Inferior parietal cortex (tissue), 1 donor: Measurements from ENCODE around the gene PNPLA2.

Experiments
- DNase-seq: peaks from one replicate; pipeline ENCODE4 v3.0.0-alpha.2; 2016; ENCODE audit errors: extremely low spot score

PNPLA2 gene

GRCh38 chr11:858762-859339 is 40.1 kb downstream of the PNPLA2 start:
- no peak for DNase-seq

DNA sequence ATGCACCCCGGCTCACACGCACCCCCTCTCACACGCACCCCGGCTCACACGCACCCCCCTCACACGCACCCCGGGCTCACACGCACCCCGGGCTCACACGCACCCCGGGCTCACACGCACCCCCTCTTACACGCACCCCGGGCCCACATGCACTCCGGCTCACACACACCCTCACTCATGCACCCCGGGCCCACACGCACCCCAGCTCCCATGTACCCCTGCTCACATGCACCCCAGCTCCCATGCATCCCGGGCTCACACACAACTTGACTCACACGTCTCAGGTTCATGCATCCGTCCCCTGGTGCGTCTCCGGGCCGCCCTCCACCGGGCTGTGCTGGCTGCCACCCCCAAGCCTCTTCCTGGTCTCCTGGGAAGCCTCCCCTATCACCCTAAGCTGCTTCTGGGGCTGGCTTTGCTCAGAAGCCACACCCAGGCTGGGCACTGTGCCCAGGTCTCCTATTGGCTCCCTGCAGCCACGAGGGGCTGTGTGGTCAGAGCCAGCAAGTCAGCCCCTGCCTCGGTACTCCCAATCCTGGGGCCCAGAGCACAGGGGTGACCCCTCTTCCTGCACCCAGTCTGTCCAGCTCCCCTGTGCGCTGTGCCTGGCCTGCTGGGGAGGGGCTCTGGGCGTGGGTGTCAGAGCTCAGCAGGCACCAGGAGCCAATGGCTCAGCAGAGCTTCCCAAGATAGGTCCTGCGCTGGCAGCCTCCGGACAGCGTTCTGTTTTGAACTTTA is 40.8 kb downstream of the PNPLA2 start:
- DNase-seq: peak; percentile 73

DNA sequence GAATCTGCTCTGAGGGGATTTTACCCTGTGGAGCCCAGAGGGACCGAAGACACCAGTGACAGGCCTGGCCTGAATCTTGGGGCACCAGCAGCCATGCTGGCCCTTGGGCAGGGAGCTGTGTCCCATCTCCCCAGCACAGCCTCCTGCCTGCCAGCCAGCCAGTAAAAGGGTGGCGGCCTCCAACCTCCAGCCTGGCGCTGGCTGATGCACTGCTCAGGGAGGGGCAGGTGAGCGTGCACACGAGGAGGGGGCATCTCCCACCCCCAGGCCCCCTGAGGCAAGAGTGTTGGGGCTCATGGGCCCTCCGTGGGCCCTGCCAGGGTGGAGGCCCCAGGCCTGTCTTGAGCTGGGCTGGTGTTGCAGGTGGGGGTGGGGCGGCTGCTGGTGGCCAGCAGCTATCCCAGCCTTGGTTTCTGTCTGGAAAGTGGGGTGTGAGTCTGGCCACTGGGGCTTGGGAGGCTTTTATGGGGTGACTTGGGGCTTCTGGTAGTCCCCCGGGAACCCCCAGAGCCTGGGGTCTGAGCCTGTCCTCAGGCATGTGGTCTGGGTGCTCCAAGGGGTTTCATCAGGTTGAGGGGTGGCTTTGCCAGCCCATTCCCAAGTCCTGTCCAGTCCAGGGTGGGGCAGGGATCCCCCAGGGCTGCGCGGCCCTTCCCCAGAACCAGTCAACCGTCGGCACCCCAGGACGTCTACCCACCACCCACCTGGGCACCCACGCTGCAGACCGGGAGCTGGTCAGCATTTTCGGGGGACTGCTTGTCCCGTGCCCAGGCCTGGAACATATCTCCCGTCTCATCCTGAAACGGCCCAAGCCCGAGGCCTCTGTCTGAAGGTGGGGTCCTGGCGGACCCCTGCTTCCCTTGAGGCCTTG is 41.8 kb downstream of the PNPLA2 start:
- DNase-seq: no peak

DNA sequence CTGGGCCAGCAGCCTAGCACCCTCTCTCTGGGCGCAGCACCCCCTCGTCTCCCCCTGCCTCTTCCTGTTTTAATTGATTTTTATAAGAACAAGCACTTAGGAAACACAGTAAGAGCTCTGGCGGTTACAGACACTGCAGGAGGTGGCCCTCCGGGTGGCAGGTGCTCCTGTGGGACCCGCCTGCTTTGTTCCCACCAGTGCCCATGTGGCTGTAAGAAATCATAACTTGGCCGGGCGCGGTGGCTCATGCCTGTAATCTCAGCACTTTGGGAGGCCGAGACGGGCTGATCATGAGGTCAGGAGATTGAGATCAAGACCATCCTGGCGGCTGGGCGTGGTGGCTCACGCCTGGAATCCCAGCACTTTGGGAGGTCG is 42.4 kb downstream of the PNPLA2 start:
- no peak for DNase-seq

GRCh38 chr11:862081-862661 is 43.5 kb downstream of the PNPLA2 start:
- no peak for DNase-seq

DNA sequence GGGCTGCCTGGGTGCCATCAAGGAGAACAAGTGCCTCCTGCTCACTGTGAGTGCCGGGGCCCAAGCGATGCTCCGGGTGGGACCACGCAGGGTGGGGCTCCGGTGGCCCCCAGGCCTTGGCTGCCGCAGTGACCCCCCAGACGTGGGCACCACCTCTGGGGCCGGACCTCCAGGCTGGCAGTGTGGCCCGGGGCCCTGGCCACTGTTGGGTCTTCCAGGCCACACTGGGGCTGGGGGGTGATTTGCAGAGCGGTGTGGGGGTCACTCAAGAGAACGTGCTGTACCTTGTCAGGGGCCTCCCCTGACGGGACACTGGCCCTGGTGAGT is 43.9 kb downstream of the PNPLA2 start:
- DNase-seq: no peak

DNA sequence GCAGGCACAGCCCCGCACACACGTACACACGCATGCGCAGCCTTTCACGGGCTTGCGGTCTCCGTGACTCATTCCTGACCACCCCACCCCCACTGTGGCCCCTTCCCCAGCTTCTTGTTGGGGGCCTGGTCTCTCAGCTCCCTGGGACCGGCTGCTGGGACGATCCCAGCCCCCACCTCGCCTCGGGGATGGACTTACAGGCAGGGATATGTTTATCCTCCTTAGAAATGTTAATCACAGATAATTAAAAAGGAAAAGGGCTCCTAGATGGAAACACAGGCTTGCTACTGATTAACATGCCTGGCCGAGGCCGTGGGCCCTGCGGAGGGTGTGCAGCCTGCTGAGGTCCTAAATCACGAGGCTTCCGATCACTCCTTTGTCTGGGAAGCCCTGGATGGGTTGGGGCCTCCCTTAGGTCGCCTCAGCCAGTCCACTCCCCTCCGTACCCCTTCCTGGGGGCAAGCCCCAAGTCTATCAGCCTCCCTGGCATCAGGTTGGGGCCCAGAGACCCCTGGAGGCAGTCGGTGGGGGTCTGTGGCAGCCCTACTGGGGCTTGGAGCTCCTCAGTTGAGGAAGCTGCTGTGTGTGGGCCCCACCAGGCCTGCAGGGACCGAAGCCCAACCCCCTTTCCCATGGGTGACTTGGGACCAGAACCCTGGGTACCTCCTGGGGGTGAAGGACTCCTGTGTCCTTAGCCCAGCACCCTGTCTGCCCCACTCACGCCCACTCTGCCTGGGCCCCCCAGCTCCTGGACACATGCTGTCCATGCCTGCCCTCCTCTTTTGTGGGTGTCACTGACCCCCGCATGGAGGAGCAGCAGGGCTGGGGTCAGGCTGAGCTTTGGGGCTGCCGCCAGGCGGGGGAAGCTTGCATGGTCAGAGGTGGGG is 44.6 kb downstream of the PNPLA2 start:
- no peak for DNase-seq

DNA sequence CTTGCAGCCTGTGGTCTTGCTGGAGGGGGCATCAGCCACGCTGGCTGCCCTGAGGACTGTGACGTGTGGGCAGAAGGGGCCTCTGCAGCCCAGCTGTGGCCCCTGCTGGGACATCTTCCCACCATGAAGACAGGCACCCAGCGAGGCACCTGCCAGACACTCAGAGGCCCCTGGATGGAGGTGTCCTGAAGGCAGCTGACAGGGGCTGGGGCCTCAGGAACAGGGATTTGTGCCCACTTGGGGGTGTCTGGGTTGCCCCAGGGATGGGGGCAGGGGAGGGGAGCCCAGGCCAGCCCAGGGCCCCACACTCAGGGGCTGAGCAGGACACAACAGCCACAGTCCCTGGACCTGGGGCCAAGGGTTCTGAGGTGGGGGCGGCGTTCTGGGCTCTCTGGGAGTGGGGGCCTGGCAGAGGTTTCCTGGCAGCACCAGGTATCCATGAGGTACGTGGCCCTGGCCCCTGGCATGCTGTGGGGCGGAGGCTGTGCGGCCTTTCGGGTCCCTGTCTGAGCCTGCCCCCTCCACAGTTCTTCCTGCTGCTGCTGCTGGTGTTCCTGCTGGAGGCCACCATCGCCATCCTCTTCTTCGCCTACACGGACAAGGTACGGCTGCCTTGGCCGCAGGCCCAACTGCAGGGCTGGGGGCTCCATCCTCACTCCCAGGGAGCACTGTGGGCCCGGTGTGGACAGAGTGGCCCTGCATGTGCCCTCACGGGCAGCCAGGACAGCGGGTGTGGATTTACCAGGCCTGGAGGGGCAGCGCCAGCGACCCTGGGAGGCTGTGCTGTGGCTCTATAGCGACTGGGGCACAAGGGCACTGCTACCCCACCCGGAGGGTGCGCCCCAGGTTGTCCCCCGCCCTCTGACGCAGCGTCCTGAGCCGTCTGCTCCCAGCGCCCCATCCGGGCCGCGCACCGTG is 45.5 kb downstream of the PNPLA2 start:
- no peak for DNase-seq

GRCh38 chr11:864898-865297 is 46.2 kb downstream of the PNPLA2 start:
- DNase-seq: no peak

- DNase-seq: no peak
Measured at GRCh38 chr11:865462-866430, 47.0 kb downstream of the PNPLA2 start.

GRCh38 chr11:866481-866880 is 47.8 kb downstream of the PNPLA2 start:
- DNase-seq: no peak

GRCh38 chr11:867856-868358 is 49.2 kb downstream of the PNPLA2 start:
- no peak for DNase-seq

DNA sequence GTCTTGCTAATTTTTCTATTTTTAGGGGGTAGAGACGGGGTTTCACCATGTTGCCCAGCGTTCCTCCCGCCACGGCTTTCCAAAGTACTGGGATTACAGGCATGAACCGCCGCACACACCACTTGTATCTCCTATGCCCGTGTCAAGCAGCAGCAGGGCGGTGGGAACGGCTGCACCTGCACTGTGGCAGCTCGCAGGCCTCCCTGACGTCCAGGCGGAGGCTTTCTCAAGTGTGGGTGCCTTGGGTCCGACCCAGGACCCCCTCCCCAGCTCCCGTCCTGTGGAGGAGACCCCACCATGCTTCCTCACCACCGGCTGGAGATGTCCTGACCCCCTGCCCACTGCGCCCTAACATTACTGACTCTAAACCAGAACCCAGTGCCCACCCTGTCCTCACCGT is 49.7 kb downstream of the PNPLA2 start:
- no peak for DNase-seq

GRCh38 chr11:868802-869201 is 50.1 kb downstream of the PNPLA2 start:
- DNase-seq: no peak

DNA sequence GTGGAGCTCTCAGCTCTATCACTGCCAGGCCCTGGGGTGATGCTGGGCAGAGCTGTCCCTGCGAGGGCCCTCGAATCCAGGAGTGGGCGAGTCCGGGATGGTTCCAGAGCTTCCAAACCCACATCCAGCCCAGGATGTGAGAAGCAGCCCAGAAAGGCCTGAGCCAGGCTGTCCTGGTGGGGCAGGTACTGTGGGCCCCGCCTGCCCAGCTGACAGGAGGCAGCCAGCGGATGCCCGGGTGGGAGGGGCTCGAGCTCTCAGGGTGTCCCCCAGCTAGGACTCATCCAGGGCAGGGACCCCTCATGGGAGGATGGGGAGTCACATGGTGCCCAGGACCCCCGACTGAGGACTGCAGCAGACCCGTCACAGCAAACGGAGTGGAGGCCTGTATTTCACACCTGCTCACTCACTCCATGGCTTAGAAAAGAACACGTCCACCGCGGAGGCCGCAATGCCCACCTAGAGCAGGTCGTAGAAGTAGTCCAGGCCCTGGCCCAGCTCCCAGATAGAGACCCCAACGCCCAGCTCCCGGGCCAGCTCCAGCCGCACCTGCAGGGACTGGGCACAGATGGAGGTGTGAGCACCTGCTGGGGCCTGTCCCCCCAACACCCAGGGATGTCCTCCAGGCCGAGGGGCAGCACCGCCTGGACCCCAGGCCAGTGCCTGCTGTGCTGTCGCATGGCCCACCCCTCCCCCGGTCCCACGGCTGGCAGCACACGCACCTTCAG is 50.8 kb downstream of the PNPLA2 start:
- DNase-seq: no peak

- DNase-seq: no peak
Measured at GRCh38 chr11:870127-870413, 51.4 kb downstream of the PNPLA2 start.

- DNase-seq: no peak
Measured at GRCh38 chr11:870418-870817, 51.7 kb downstream of the PNPLA2 start.

GRCh38 chr11:871472-871871 is 52.8 kb downstream of the PNPLA2 start:
- no peak for DNase-seq

DNA sequence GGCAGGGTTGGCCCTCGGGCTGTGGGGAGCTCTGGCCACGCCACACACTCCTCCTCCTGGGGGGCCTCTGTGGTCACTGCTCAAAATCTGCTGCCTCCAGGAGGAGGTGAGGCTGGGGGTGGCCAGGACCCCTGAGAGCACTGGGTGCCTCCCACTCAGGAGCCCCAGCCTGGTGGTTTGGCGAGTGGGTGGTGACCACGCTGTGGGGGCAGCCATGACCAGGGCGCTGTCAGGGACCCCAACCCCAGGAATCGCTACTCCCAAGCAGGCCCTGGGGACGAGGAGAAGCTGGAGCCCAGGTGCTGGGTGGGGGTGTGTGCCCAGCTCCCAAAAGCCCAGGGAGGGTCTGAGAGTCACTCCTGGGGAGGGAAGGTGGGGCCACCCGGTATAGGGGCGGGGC is 54.1 kb downstream of the PNPLA2 start:
- no peak for DNase-seq
